Gastrocnemius medialis (tissue), 4 donors: ENCODE results near the gene DENND1A. TPM values are rescaled to one million over a fixed set of nuclear protein-coding genes. Genes with fewer than 3 reads are reported as not detected.

ENCODE experiments used
- ATAC-seq, 2 donors: fragments of 150-250 bp; one replicate each; pipeline ENCODE4 v1.9.1; 2016
- DNase-seq, 2 donors: peaks; one replicate each; pipeline ENCODE4 v3.0.0-alpha.2; 2019
- H3K27ac ChIP-seq, 4 donors: fragments of 200-600 bp; sonication (generic); 1 replicate in 1 of 4; 2 replicates in 3 of 4; pipeline ENCODE4 v1.5.1; 2016 to 2018; ENCODE audit warnings: mild to moderate bottlenecking in 2 of 4, moderate library complexity in 1 of 4
- H3K27me3 ChIP-seq, 3 donors: fragments of 200-600 bp; sonication (generic) in 2 of 3; 1 replicate in 1 of 3; 2 replicates in 2 of 3; pipeline versions ENCODE4 v1.5.1 to v1.6.0; 2016 to 2019; ENCODE audit warnings: mild to moderate bottlenecking in 1 of 3, moderate library complexity in 1 of 3
- H3K36me3 ChIP-seq, 2 donors: fragments of 200-600 bp; sonication (generic) in 1 of 2; one replicate each; pipeline ENCODE4 v1.5.1; 2017 to 2018
- H3K4me1 ChIP-seq, 2 donors: fragments of 200-600 bp; sonication (generic) in 1 of 2; one replicate each; pipeline ENCODE4 v1.5.1; 2016 to 2017; ENCODE audit warnings: mild to moderate bottlenecking in 2 of 2
- H3K4me3 ChIP-seq, 4 donors: fragments of 200-600 bp; sonication (generic) in 3 of 4; 1 replicate in 1 of 4; 2 replicates in 3 of 4; pipeline ENCODE4 v1.5.1; 2016 to 2019; ENCODE audit warnings: mild to moderate bottlenecking in 2 of 4
- H3K9me3 ChIP-seq, 3 donors: fragments of 200-600 bp; sonication (generic) in 2 of 3; 1 replicate in 1 of 3; 2 replicates in 2 of 3; pipeline ENCODE4 v1.5.1; 2016 to 2019
- POLR2A ChIP-seq, 2 donors: fragments of 450-650 bp; IDR thresholded peaks; one replicate each; pipeline ENCODE4 v1.6.1; 2017; ENCODE audit warnings: antibody characterized with exemption in 2 of 2, mild to moderate bottlenecking in 2 of 2, moderate library complexity in 2 of 2
- in situ Hi-C, 4 donors: fragments of 200-750 bp; cut with MboI; loops; one replicate each; pipeline versions ENCODE4 v1.15.0 to v1.8.0; 2017; ENCODE audit warnings: low sequenced_read_pairs in 4 of 4
- intact Hi-C: fragments of 100-400 bp; cut with DNase I; formaldehyde crosslinking; loops from one replicate; pipeline ENCODE4 v1.15.1; 2023; ENCODE audit warnings: low total_unique reads
- total RNA-seq, 4 donors: library from RNA; depleted of rRNA; stranded (reverse); fragments of >200 nt; gene quantifications; one replicate each; pipeline versions ENCODE4 v1.1.0 to v1.2.3, GENCODE V29; 2016
- TF ChIP-seq, protein P1 (sequence below), 5 experiments: fragments of 450-650 bp in 3 of 5; fragments of 200-600 bp in 2 of 5; sonication (generic) in 2 of 5; IDR thresholded peaks in 4 of 5; conservative IDR thresholded peaks in 1 of 5; 1 replicate in 4 of 5; 2 replicates in 1 of 5; pipeline ENCODE4 v1.5.1; 2016 to 2019; ENCODE audit warnings: antibody characterized with exemption in 5 of 5, mild to moderate bottlenecking in 3 of 5, moderate library complexity in 3 of 5

Gene DENND1A
- total RNA-seq, 4 donors from 2014 or later, result 14.1 to 24.6 (median 16.4) TPM

DNA sequence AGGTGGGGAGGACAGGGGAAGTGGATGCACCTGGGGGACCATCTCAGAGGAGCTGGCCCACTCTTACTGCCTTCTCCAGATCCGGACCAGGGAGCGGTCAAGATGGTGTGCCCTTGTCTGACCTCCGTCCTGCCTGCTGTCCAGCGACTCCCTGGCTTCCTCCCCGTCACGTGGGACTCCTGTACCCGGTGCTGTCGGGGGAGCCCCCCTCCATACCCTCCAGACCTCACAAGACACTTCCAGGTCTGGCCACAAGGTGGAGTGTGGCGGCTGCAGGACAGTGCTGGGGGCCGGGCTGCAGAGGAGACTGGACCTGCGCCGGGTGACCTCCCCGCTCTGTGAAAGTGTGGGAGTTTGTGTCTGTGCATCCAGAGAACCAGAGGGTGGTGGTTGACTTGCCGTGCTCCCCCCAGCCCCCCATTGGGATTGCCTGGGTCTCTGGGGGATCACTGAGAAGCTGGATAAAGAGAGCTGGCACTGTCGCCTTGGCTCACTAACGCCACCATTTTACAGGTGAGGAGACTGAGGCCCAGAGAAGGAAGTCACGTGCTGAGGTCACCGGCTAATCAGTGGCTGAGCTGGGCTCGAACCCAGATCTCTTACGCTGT, 575.8 kb downstream of the DENND1A start:
- H3K9me3 ChIP-seq, result no peaks in the 10 kb centered on the region
- ATAC-seq (no peak), DNase-seq (peak in 1 of 2 donors; percentile 20)
- no peaks in the 10 kb centered on the region for H3K36me3 ChIP-seq
- intact Hi-C loops, result loop anchor here (5.0 to 10.0 kb wide), 2 partner anchors 87 to 239 kb away; partner anchors contain the start of gene STRBP
- H3K27ac ChIP-seq, result no peak overlapping the region
- in situ Hi-C loops, result loop anchor here in 2 of 4 donors (10.0 to 25.0 kb wide), 2 partner anchors 269 to 892 kb away; no protein-coding TSS in a partner anchor
- H3K27me3 ChIP-seq, result peaks cover 0 to 7% (median 5%) of the 10 kb centered on the region in 3 donors
- no peak overlapping the region for H3K4me3 ChIP-seq
- TF ChIP-seq, protein P1, sequence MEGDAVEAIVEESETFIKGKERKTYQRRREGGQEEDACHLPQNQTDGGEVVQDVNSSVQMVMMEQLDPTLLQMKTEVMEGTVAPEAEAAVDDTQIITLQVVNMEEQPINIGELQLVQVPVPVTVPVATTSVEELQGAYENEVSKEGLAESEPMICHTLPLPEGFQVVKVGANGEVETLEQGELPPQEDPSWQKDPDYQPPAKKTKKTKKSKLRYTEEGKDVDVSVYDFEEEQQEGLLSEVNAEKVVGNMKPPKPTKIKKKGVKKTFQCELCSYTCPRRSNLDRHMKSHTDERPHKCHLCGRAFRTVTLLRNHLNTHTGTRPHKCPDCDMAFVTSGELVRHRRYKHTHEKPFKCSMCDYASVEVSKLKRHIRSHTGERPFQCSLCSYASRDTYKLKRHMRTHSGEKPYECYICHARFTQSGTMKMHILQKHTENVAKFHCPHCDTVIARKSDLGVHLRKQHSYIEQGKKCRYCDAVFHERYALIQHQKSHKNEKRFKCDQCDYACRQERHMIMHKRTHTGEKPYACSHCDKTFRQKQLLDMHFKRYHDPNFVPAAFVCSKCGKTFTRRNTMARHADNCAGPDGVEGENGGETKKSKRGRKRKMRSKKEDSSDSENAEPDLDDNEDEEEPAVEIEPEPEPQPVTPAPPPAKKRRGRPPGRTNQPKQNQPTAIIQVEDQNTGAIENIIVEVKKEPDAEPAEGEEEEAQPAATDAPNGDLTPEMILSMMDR (IDR thresholded peaks at IDR 0.05 in 4 of 5, conservative IDR thresholded peaks at IDR 0.05 in 1 of 5), result peak; percentile 50 to 81 (median 73)
- no peak for TF ChIP-seq POLR2A (IDR thresholded peaks at IDR 0.05)
- peaks cover 0 to 5% of the 10 kb centered on the region in 2 donors for H3K4me1 ChIP-seq

DNA sequence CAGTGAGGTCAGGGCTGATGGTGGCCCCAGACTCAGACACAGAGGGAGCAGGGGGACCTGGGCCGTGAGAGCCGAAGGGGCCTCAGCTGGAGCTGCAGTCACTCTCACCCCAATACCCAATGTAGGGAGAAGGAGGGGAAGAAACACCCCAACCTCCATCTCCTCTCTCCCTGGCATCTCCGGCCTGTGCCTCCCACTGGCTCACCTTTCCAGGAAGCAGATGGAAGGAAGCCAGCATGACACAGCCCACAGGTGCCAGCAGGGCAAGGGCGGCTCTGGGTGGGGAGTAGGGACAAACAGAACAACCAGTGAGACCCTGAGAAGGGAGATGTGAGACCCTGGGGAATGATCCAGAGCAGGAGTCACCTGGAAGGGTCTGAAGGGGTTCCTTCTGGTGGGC, 576.9 kb downstream of the DENND1A start:
- Histone ChIP-seq H3K27ac (no peak overlapping the region), H3K4me1 (peaks cover 0 to 5% of the 10 kb centered on the region in 2 donors), H3K27me3 (peaks cover 0 to 7% (median 5%) of the 10 kb centered on the region in 3 donors), H3K36me3 (no peaks in the 10 kb centered on the region), H3K9me3 (no peaks in the 10 kb centered on the region), H3K4me3 (no peak overlapping the region)
- intact Hi-C loops, result loop anchor here (5.0 to 10.0 kb wide), 2 partner anchors 86 to 238 kb away; partner anchors contain the start of gene STRBP
- in situ Hi-C loops, result loop anchor here in 2 of 4 donors (10.0 to 25.0 kb wide), 2 partner anchors 268 to 891 kb away; no protein-coding TSS in a partner anchor
- no peak for TF ChIP-seq POLR2A (IDR thresholded peaks at IDR 0.05)
- TF ChIP-seq, protein P1 (IDR thresholded peaks at IDR 0.05 in 4 of 5, conservative IDR thresholded peaks at IDR 0.05 in 1 of 5), result no peak
- DNase-seq (no peak), ATAC-seq (no peak)

DNA sequence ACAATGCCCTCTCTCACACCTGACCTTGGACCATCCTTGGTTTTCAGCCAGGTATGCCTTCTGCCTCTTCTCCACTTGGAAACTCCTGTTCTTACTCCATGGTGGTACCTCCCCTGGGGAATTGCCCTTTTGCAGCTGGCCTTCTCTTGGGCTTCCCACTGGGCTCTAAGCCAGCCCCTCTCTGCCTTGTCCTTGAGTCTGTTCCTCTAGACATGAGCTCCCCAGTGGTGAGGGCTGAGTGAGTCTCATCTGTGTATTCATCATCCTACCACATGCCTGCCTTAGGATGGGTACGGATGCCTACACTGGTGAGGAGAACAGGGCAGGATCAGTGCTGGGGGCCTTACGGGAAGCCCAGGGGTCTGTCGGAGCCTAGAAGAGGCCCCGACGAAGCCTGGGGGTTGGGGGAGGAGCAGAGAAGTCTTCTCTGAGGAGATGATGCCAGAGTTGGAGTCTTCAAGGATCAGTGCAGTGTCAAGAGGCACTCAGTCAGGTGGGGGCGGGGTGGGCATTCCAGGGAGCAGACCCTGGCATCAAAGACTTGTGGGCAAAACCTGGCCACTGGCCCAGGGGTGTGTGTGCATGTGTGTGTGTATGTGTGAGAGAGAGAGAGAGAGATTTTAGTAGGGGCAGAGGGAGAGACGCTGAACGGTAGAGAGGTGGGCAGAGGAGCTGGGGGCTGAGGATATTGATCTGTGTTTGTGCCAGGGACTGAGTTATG, 579.2 kb downstream of the DENND1A start:
- Histone ChIP-seq H3K36me3 (no peaks in the 10 kb centered on the region), H3K27ac (no peak overlapping the region), H3K4me1 (peaks cover 0 to 5% of the 10 kb centered on the region in 2 donors), H3K27me3 (peaks cover 0 to 7% (median 5%) of the 10 kb centered on the region in 3 donors), H3K9me3 (no peaks in the 10 kb centered on the region), H3K4me3 (no peak overlapping the region)
- TF ChIP-seq, protein P1 (IDR thresholded peaks at IDR 0.05 in 4 of 5, conservative IDR thresholded peaks at IDR 0.05 in 1 of 5), result no peak
- no peak for TF ChIP-seq POLR2A (IDR thresholded peaks at IDR 0.05)
- in situ Hi-C loops, result loop anchor here in 2 of 4 donors (10.0 to 25.0 kb wide), 2 partner anchors 266 to 888 kb away; no protein-coding TSS in a partner anchor
- intact Hi-C loops, result loop anchor here (5.0 to 10.0 kb wide), 2 partner anchors 83 to 236 kb away; partner anchors contain the start of gene STRBP
- DNase-seq (no peak), ATAC-seq (no peak)

DNA sequence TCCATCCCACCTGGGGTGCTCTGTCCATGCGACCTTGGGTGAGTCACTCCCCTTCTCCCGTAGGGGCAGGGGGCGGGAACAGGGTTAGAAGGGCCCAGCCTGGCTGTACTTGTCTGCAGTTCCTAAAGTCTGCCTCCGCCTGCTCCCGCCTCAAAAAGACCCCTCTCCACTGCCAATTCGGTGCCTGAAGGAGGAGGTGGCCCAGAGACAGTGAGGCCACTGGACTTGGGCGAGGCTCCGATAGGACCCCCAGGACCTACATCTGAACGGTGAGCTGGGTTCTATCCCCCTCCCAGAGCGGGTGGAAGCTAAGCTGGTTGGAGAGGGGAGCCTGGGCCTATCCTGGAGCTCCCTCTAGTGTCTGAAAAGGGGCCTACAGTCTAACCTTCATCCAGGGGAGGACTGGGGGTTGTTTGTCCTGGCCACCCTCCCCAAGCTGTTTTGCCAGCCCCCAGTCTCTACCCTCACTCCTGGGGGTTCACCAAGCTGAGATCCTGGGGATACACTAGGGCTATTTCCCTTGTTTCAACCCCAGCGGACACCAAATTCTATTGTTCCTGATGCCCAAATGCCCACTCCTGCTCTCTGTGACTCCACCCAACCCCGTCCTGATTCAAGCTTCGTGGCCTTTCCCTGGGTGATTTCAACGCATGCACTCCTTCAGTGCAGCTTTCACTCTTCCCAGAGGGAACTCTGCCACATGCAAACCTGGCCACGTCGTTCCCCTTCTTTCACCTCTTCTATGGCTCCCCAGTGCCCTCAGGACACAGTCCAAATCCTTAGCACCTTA, 580.0 kb downstream of the DENND1A start:
- H3K4me3 ChIP-seq, result no peak overlapping the region
- DNase-seq (peak in 1 of 2 donors; percentile 27), ATAC-seq (peak; percentile 75 to 87)
- TF ChIP-seq, protein P1 (IDR thresholded peaks at IDR 0.05 in 4 of 5, conservative IDR thresholded peaks at IDR 0.05 in 1 of 5), result peak; percentile 73 to 97 (median 96)
- TF ChIP-seq POLR2A (IDR thresholded peaks at IDR 0.05), result no peak
- no peaks in the 10 kb centered on the region for H3K9me3 ChIP-seq
- peaks cover 5% of the 10 kb centered on the region in 2 donors for H3K4me1 ChIP-seq
- H3K27me3 ChIP-seq, result peaks cover 0 to 7% (median 3%) of the 10 kb centered on the region in 3 donors
- intact Hi-C loops (loop anchor here (5.0 to 10.0 kb wide), 3 partner anchors 83 to 265 kb away; partner anchors contain the start of gene STRBP), in situ Hi-C loops (loop anchor here (10.0 to 25.0 kb wide), 5 partner anchors 163 to 888 kb away; no protein-coding TSS in a partner anchor)
- H3K27ac ChIP-seq, result no peak overlapping the region
- H3K36me3 ChIP-seq, result no peaks in the 10 kb centered on the region
